Left ventricle myocardium inferior (tissue), 1 donor: ENCODE measurements around the gene LAMP1. TPM values are rescaled to one million over a fixed set of nuclear protein-coding genes. Genes with fewer than 3 reads are reported as not detected.

Experiments used
- DNase-seq: peaks from one replicate; pipeline ENCODE4 v3.0.0-alpha.2; 2020
- H3K27ac ChIP-seq: fragments of 200-600 bp; replicated peaks from 2 replicates; pipeline ENCODE4 v1.8.0; 2021
- H3K27me3 ChIP-seq: fragments of 200-600 bp; 2 replicates; pipeline ENCODE4 v1.8.0; 2021; ENCODE audit warnings: low read depth
- H3K36me3 ChIP-seq: fragments of 200-600 bp; 2 replicates; pipeline ENCODE4 v1.8.0; 2021
- H3K4me1 ChIP-seq: fragments of 200-600 bp; 2 replicates; pipeline ENCODE4 v1.8.0; 2021
- H3K4me3 ChIP-seq: fragments of 200-600 bp; 2 replicates; pipeline ENCODE4 v1.8.0; 2021; ENCODE audit warnings: mild to moderate bottlenecking, moderate library complexity
- H3K9me3 ChIP-seq: fragments of 200-600 bp; replicated peaks from 2 replicates; pipeline ENCODE4 v1.8.0; 2021
- CTCF ChIP-seq: fragments of 200-600 bp; IDR thresholded peaks from 2 replicates; pipeline ENCODE4 v1.8.0; 2021; ENCODE audit warnings: antibody characterized with exemption, mild to moderate bottlenecking, borderline replicate concordance
- intact Hi-C: fragments of 100-400 bp; cut with micrococcal nuclease; formaldehyde crosslinking; loops from one replicate; pipeline ENCODE4 v1.11.0; 2022
- total RNA-seq: library from RNA; stranded (reverse); fragmentation: NEBNext Ultra II Directional; extraction: Animal tissue kit (Norgen Biotek cat#: 25700); gene quantifications from one replicate; pipeline ENCODE4 v1.2.1, GENCODE V29; 2021
- donor health status: DM: no; HTN: yes; CAD: no; lungs with severe emphysema.

The LAMP1 gene
- total RNA-seq, 1 donor from 2014 or later: 96.1 TPM

DNA sequence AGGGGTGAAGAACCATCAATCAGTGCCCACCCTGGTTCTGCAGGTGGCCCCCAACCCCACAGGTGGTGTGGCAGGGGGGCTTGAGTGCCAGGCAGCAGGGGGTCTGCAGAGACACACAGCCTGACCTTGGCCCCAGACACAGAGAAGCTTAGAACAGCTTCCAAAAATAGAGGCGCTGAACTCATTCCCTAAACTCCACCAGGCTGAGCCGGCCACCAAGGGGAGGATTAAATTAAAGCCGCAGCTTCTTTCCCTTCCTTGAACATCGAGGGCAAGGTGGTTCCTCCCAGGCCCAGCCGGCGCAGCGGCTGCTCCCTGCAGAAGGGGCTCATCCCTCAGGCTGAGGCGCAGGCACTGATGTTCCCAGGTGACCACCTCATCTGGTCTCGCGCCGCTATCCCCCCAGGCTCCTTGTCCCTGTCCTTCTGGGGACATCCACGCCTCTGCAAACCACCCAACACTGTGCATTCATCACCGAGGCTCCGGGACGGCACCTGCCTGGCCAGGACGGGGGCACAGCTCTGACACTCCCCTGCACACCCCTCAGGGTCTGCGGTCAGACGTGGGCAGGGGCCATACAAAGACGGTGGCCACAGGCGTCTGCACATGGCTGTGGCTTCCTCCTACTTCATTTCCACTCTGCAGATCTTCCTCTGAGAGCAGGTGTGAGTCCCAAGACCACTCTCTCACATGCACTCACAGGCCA is 30.9 kb downstream of the LAMP1 start:
- H3K27ac ChIP-seq: peak overlapping the region; percentile 71
- intact Hi-C loops: no loop called here
- TF ChIP-seq CTCF: no peak
- DNase-seq: no peak
- H3K27me3 ChIP-seq: no peaks in the 10 kb centered on the region
- peaks cover 17% of the 10 kb centered on the region for H3K36me3 ChIP-seq
- no peaks in the 10 kb centered on the region for H3K9me3 ChIP-seq
- H3K4me3 ChIP-seq: no peak overlapping the region
- peaks cover 13% of the 10 kb centered on the region for H3K4me1 ChIP-seq

DNA sequence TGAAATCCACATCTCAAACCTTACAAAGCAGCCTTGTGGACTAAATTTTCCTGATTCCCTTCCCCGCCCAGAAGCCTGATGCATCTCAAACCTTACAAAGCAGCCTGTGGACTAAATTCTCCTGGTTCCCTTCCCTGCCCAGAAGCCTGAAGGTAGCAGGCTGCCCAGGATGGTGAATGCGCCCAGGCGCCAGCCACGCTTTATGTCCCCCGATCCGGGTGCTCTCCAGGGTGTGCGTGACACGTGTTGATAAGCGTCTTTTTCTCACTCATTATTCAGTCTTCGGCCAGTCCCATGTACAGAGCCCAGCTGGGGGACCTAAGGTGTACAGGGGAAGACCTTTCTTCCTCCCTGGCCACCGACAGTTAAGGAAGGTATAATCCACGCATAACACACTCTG is 31.8 kb downstream of the LAMP1 start:
- intact Hi-C loops: no loop called here
- Histone ChIP-seq H3K27me3 (no peaks in the 10 kb centered on the region), H3K9me3 (no peaks in the 10 kb centered on the region), H3K4me3 (no peak overlapping the region), H3K27ac (no peak overlapping the region), H3K36me3 (peaks cover 7% of the 10 kb centered on the region), H3K4me1 (peaks cover 13% of the 10 kb centered on the region)
- TF ChIP-seq CTCF: no peak
- no peak for DNase-seq

- H3K36me3 ChIP-seq: no peaks in the 10 kb centered on the region
- intact Hi-C loops: no loop called here
- DNase-seq: no peak
- no peaks in the 10 kb centered on the region for H3K9me3 ChIP-seq
- no peak for TF ChIP-seq CTCF
- no peaks in the 10 kb centered on the region for H3K27me3 ChIP-seq
- H3K27ac ChIP-seq: no peak overlapping the region
- peaks cover 13% of the 10 kb centered on the region for H3K4me1 ChIP-seq
- H3K4me3 ChIP-seq: no peak overlapping the region
Observed at GRCh38 chr13:113329656-113330312, 32.7 kb downstream of the LAMP1 start.

GRCh38 chr13:113332615-113333014 is 35.6 kb downstream of the LAMP1 start:
- Histone ChIP-seq H3K4me1 (peaks cover 8% of the 10 kb centered on the region), H3K9me3 (no peaks in the 10 kb centered on the region), H3K36me3 (no peaks in the 10 kb centered on the region), H3K27ac (no peak overlapping the region), H3K27me3 (no peaks in the 10 kb centered on the region), H3K4me3 (no peak overlapping the region)
- DNase-seq: no peak
- intact Hi-C loops: no loop called here
- TF ChIP-seq CTCF: no peak

DNA sequence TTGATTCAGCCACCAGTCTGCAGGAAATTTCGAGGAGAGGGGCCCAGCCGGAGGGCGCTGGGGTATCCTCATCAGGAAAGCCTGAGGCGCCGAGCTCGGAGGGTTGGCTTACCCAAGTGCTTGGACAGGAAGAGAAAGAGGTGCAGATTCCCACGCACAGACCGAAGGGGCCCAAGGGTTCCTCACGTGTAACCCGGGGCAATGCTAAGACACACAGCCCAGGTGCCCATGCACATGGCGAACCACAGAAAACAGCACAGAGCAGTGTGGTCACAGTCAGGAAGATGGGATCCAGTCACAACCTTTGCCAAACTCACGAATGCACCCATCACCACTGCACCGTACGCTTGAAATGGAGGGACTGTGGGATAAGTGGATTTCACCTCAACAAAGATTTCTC is 36.0 kb downstream of the LAMP1 start:
- no peak for TF ChIP-seq CTCF
- DNase-seq: no peak

More for the DNA sequence above, 36.0 kb downstream of the LAMP1 start:
- Histone ChIP-seq H3K9me3 (no peaks in the 10 kb centered on the region), H3K27me3 (no peaks in the 10 kb centered on the region), H3K4me1 (peaks cover 4% of the 10 kb centered on the region), H3K36me3 (no peaks in the 10 kb centered on the region), H3K27ac (no peak overlapping the region), H3K4me3 (no peak overlapping the region)
- intact Hi-C loops: no loop called here
